C4-2B (cell line): ENCODE measurements around the gene TRMT2A.

Experiments used
- CTCF ChIP-seq: fragments of 450-650 bp; conservative IDR thresholded peaks from 2 replicates; pipeline ENCODE4 v1.5.1; 2017; ENCODE audit warnings: mild to moderate bottlenecking
- ZFX ChIP-seq: fragments of 450-650 bp; IDR thresholded peaks from 2 replicates; pipeline ENCODE4 v1.6.1; 2017

- no peak for TF ChIP-seq CTCF
- TF ChIP-seq ZFX, result no peak
Measured at GRCh38 chr22:20138417-20138738, 21.4 kb upstream of the TRMT2A start.
